Measurements from ENCODE around the gene RBM19.
"Not testable (repeated sequence)": the region's sequence is repeated elsewhere in the genome, so short reads cannot be mapped to it uniquely, and the experiment has no call there.

The RBM19 gene

GRCh38 chr12:113930249-113930648 lies 35.9 kb downstream of the RBM19 start:
- no peak for DNase-seq

- DNase-seq = no peak
Measured at GRCh38 chr12:113929312-113929989, 36.7 kb downstream of the RBM19 start.

GRCh38 chr12:113926788-113927187 lies 39.3 kb downstream of the RBM19 start:
- no peak for DNase-seq

GRCh38 chr12:113924341-113924740 lies 41.8 kb downstream of the RBM19 start:
- no peak for DNase-seq

- DNase-seq = no peak
Measured at GRCh38 chr12:113923251-113923650, 42.9 kb downstream of the RBM19 start.

- no peak for DNase-seq
Measured at GRCh38 chr12:113921430-113921829, 44.7 kb downstream of the RBM19 start.

GRCh38 chr12:113919791-113920190 lies 46.3 kb downstream of the RBM19 start:
- DNase-seq = no peak

- DNase-seq = no peak
Measured at GRCh38 chr12:113918306-113918705, 47.8 kb downstream of the RBM19 start.

- no peak for DNase-seq
Measured at GRCh38 chr12:113917393-113917792, 48.7 kb downstream of the RBM19 start.

- DNase-seq = no peak
Measured at GRCh38 chr12:113914806-113915205, 51.3 kb downstream of the RBM19 start.

GRCh38 chr12:113914176-113914575 lies 51.9 kb downstream of the RBM19 start:
- DNase-seq = no peak

GRCh38 chr12:113912760-113913329 lies 53.3 kb downstream of the RBM19 start:
- peak; percentile 81 for DNase-seq

- DNase-seq = no peak
Measured at GRCh38 chr12:113911971-113912759, 54.0 kb downstream of the RBM19 start.

- no peak for DNase-seq
Measured at GRCh38 chr12:113910751-113911272, 55.3 kb downstream of the RBM19 start.

- no peak for DNase-seq
Measured at GRCh38 chr12:113909776-113910420, 56.2 kb downstream of the RBM19 start.

- DNase-seq = no peak
Measured at GRCh38 chr12:113908584-113909100, 57.5 kb downstream of the RBM19 start.

- DNase-seq = no peak
Measured at GRCh38 chr12:113907446-113908180, 58.5 kb downstream of the RBM19 start.

- DNase-seq = no peak
Measured at GRCh38 chr12:113906411-113907200, 59.5 kb downstream of the RBM19 start.

GRCh38 chr12:113905829-113906228 lies 60.3 kb downstream of the RBM19 start:
- DNase-seq = no peak

GRCh38 chr12:113903381-113903863 lies 62.7 kb downstream of the RBM19 start:
- no peak for DNase-seq

GRCh38 chr12:113901319-113901718 lies 64.8 kb downstream of the RBM19 start:
- not testable (repeated sequence) for DNase-seq
